Stomach (tissue), 9 donors: ENCODE measurements around the gene CIAO3. TPM values are rescaled to one million over a fixed set of nuclear protein-coding genes. Genes with fewer than 3 reads are reported as not detected.

Experiments used
- DNase-seq, 2 donors: peaks; one replicate each; pipeline versions ENCODE4 v3.0.0 to v3.0.0-alpha.2; 2013 to 2019
- H3K27ac ChIP-seq, 5 donors: fragments of 200-600 bp in 4 of 5; sonication (generic) in 4 of 5; one replicate each; pipeline ENCODE4 v1.5.1; 2013 to 2019; ENCODE audit warnings: mild to moderate bottlenecking in 1 of 5, moderate library complexity in 1 of 5
- H3K27me3 ChIP-seq, 3 donors: fragments of 200-600 bp; sonication (generic); one replicate each; pipeline ENCODE4 v1.5.1; 2017 to 2019; ENCODE audit warnings: mixed run types in 1 of 3
- H3K36me3 ChIP-seq, 4 donors: fragments of 200-600 bp; sonication (generic); 1 replicate in 3 of 4; 2 replicates in 1 of 4; pipeline ENCODE4 v1.5.1; 2016 to 2019
- H3K4me1 ChIP-seq, 4 donors: fragments of 200-600 bp; sonication (generic); one replicate each; pipeline ENCODE4 v1.5.1; 2016 to 2019
- H3K4me3 ChIP-seq, 4 donors: fragments of 200-600 bp; sonication (generic) in 3 of 4; one replicate each; pipeline ENCODE4 v1.5.1; 2016 to 2019; ENCODE audit warnings: mild to moderate bottlenecking in 1 of 4
- H3K9me3 ChIP-seq, 4 donors: fragments of 200-600 bp; sonication (generic); one replicate each; pipeline ENCODE4 v1.5.1; 2016 to 2019
- CTCF ChIP-seq, 7 experiments: fragments of 450-650 bp in 4 of 7; fragments of 200-600 bp in 3 of 7; sonication (generic) in 3 of 7; IDR thresholded peaks; one replicate each; pipeline ENCODE4 v1.5.1; 2016 to 2019; ENCODE audit warnings: antibody characterized with exemption in 7 of 7, control low read depth in 2 of 7, mild to moderate bottlenecking in 1 of 7
- EP300 ChIP-seq: sonication (generic); formaldehyde crosslinking; IDR thresholded peaks from one replicate; pipeline ENCODE4 v1.6.1; 2017; ENCODE audit warnings: antibody characterized with exemption
- POLR2A ChIP-seq, 4 donors: fragments of 450-650 bp; IDR thresholded peaks; one replicate each; pipeline ENCODE4 v1.6.1; 2016; ENCODE audit warnings: antibody characterized with exemption in 4 of 4, control low read depth in 2 of 4, mild to moderate bottlenecking in 1 of 4, moderate library complexity in 1 of 4
- POLR2AphosphoS5 ChIP-seq, 3 donors: sonication (generic); formaldehyde crosslinking; IDR thresholded peaks; one replicate each; pipeline ENCODE4 v1.6.1; 2016; ENCODE audit warnings: antibody characterized with exemption in 3 of 3
- WGBS, 5 donors: extraction: QIAGEN DNeasy Blood & Tissue Kit in 3 of 5; methylation state at CpG; one replicate each; pipeline versions ENCODE4 v1.1.5 to v1.1.7; 2013 to 2018; 5-methylcytosine and 5-hydroxymethylcytosine counted together
- intact Hi-C: fragments of 100-400 bp; cut with DNase I; formaldehyde crosslinking; loops from one replicate; pipeline ENCODE4 v1.15.1; 2023; ENCODE audit warnings: low total_unique reads
- polyA plus RNA-seq, 3 donors: library from polyadenylated mRNA; stranded (reverse); fragments of 200-250 nt; gene quantifications; one replicate each; pipeline ENCODE4 v1.2.3, GENCODE V29; 2013
- total RNA-seq, 5 donors: library from RNA; depleted of rRNA; stranded (reverse); fragments of >200 nt; gene quantifications; one replicate each; pipeline versions ENCODE4 v1.1.0 to v1.2.3, GENCODE V29; 2014 to 2016
- donor health status: healthy with polysubstance abuse.
- donor health status: Bipolar disorder and iron deficiency.
- donor health status: healthy.

CIAO3 gene
- total and polyA plus RNA-seq, 8 donors: 22.8 to 145 (median 49.6) TPM

- no peak for DNase-seq
- TF ChIP-seq POLR2A (IDR thresholded peaks at IDR 0.05) (no peak), EP300 (no peak), POLR2AphosphoS5 (IDR thresholded peaks at IDR 0.05) (no peak), CTCF (IDR thresholded peaks at IDR 0.05) (no peak)
- no peaks in the 10 kb centered on the region for H3K9me3 ChIP-seq
- H3K27ac ChIP-seq: no peak overlapping the region
- no peak overlapping the region for H3K4me3 ChIP-seq
- WGBS, 5 donors: 67 to 75% (median 73%) methylated on average over 7 to 20 of the region's 20 CpGs
- intact Hi-C loops: no loop called here
- H3K4me1 ChIP-seq: peaks cover 0 to 14% (median 3%) of the 10 kb centered on the region in 4 donors
- H3K27me3 ChIP-seq: peaks cover 0 to 73% (median 8%) of the 10 kb centered on the region in 3 donors
- no peaks in the 10 kb centered on the region for H3K36me3 ChIP-seq
These were observed 23.5 kb upstream of the CIAO3 start for GRCh38 chr16:764184-764750.

- Histone ChIP-seq H3K9me3 (no peaks in the 10 kb centered on the region), H3K27me3 (peaks cover 0 to 67% (median 8%) of the 10 kb centered on the region in 3 donors), H3K4me1 (peaks cover 0 to 16% (median 3%) of the 10 kb centered on the region in 4 donors), H3K36me3 (no peaks in the 10 kb centered on the region), H3K27ac (no peak overlapping the region), H3K4me3 (no peak overlapping the region)
- intact Hi-C loops: no loop called here
- TF ChIP-seq CTCF (IDR thresholded peaks at IDR 0.05) (no peak), POLR2AphosphoS5 (IDR thresholded peaks at IDR 0.05) (no peak), EP300 (no peak), POLR2A (IDR thresholded peaks at IDR 0.05) (no peak)
- WGBS, 5 donors: 70 to 75% (median 74%) methylated on average over 13 to 21 of the region's 21 CpGs
- no peak for DNase-seq
These were observed 22.8 kb upstream of the CIAO3 start for GRCh38 chr16:763369-764183.

- no peak for TF ChIP-seq EP300
- TF ChIP-seq POLR2A (IDR thresholded peaks at IDR 0.05): no peak
- TF ChIP-seq CTCF (IDR thresholded peaks at IDR 0.05): no peak
- TF ChIP-seq POLR2AphosphoS5 (IDR thresholded peaks at IDR 0.05): no peak
- H3K9me3 ChIP-seq: no peaks in the 10 kb centered on the region
- peaks cover 0 to 16% (median 3%) of the 10 kb centered on the region in 4 donors for H3K4me1 ChIP-seq
- 68 to 85% (median 77%) methylated on average over 8 to 17 of the region's 17 CpGs for WGBS, 5 donors
- H3K27me3 ChIP-seq: peaks cover 0 to 62% (median 8%) of the 10 kb centered on the region in 3 donors
- H3K27ac ChIP-seq: no peak overlapping the region
- no peak for DNase-seq
- H3K4me3 ChIP-seq: no peak overlapping the region
- intact Hi-C loops: no loop called here
- no peaks in the 10 kb centered on the region for H3K36me3 ChIP-seq
These were observed 21.9 kb upstream of the CIAO3 start for GRCh38 chr16:762595-763268.
